GM12878 (cell line): Measurements from ENCODE around the gene STAG1. TPM values are rescaled to one million over a fixed set of nuclear protein-coding genes. Genes with fewer than 3 reads are reported as not detected.

Source experiments
- ATAC-seq: fragments of 200-7000 bp; cut with Tn5 transposase; 3 replicates; pipeline ENCODE4 v1.9.1; 2020; ENCODE audit warnings: mild to moderate bottlenecking, moderate library complexity
- BruUV-seq: library from RNA; stranded (reverse); fragments of 400-500 nt; replicated peaks from 2 replicates; lab custom pipeline; 2021; lab: Mats Ljungman, UMichigan
- CTCF ChIA-PET: fragments of 300-600 bp; sonication (Branson Sonifier 250); formaldehyde crosslinking; extraction: SDS; loops from one replicate; lab custom pipeline; 2021; ENCODE audit warnings: inconsistent platforms; lab: Yijun Ruan, JAX
- POLR2A ChIA-PET: fragments of 350-600 bp; formaldehyde crosslinking; extraction: SDS; loops from one replicate; lab custom pipeline; 2021; ENCODE audit warnings: inconsistent platforms; lab: Charles Lee
- RAD21 ChIA-PET: fragments of 300-600 bp; sonication (Branson Sonifier 250); formaldehyde crosslinking; loops from one replicate; lab custom pipeline; 2023; ENCODE audit warnings: antibody characterized with exemption; ENCODE audit not compliant: unreplicated experiment; lab: Charles Lee
- SMC1A ChIA-PET: fragments of 300-600 bp; sonication (Branson Sonifier 250); formaldehyde crosslinking; loops from one replicate; lab custom pipeline; 2023; ENCODE audit not compliant: unreplicated experiment, uncharacterized antibody; lab: Charles Lee
- DNase-seq: peaks from one replicate; pipeline ENCODE4 v3.0.0-alpha.2; 2011; ENCODE audit warnings: low read depth, low spot score
- FAIRE-seq: peaks from 3 replicates; lab custom pipeline; 2011; peaks lifted over from hg19 to GRCh38; lab: Jason Lieb, UNC
- H2AFZ ChIP-seq: 2 replicates; pipeline ENCODE4 v1.6.0; 2011; ENCODE audit warnings: low read depth, low read length, control low read depth; ENCODE audit not compliant: control insufficient read depth
- H3K27ac ChIP-seq: 2 replicates; pipeline ENCODE4 v1.5.1; 2011; ENCODE audit warnings: control low read depth; ENCODE audit not compliant: control insufficient read depth, insufficient read depth
- H3K27me3 ChIP-seq, 2 experiments: replicated peaks in 1 of 2; 2 replicates each; pipeline versions ENCODE4 v1.6.0 to v1.6.1; 2011; ENCODE audit warnings: low read length in 1 of 2; ENCODE audit not compliant: control insufficient read depth in 2 of 2, insufficient read depth in 2 of 2
- H3K36me3 ChIP-seq, 2 experiments: 2 replicates each; pipeline ENCODE4 v1.5.1; 2011; ENCODE audit warnings: low read length in 1 of 2; ENCODE audit not compliant: control insufficient read depth in 2 of 2, insufficient read depth in 2 of 2
- H3K4me1 ChIP-seq: 2 replicates; pipeline ENCODE4 v1.6.1; 2011; ENCODE audit warnings: mild to moderate bottlenecking, low read length, moderate library complexity, mixed read lengths; ENCODE audit not compliant: control insufficient read depth, insufficient read depth
- H3K4me2 ChIP-seq: 2 replicates; pipeline ENCODE4 v1.6.0; 2011; ENCODE audit warnings: control low read depth; ENCODE audit not compliant: control insufficient read depth, insufficient read depth
- H3K4me3 ChIP-seq: fragments of 200-600 bp; sonication (generic); 2 replicates; pipeline ENCODE4 v1.5.1; 2016
- H3K79me2 ChIP-seq: 2 replicates; pipeline ENCODE4 v1.6.0; 2011; ENCODE audit warnings: low read length; ENCODE audit not compliant: control insufficient read depth, insufficient read depth
- H3K9ac ChIP-seq: 2 replicates; pipeline ENCODE4 v1.8.0; 2011; ENCODE audit warnings: low read length, control low read depth, mixed read lengths; ENCODE audit not compliant: control insufficient read depth, insufficient read depth
- H3K9me3 ChIP-seq: replicated peaks from 3 replicates; pipeline ENCODE4 v1.5.1; 2011; ENCODE audit warnings: mild to moderate bottlenecking, low read length; ENCODE audit not compliant: control insufficient read depth, insufficient read depth
- H4K20me1 ChIP-seq: 2 replicates; pipeline ENCODE4 v1.6.0; 2011; ENCODE audit not compliant: control insufficient read depth, insufficient read depth
- BHLHE40 ChIP-seq, 2 experiments: fragments of 450-650 bp in 1 of 2; IDR thresholded peaks; 2 replicates each; pipeline ENCODE4 v1.6.1; 2011 to 2017; ENCODE audit warnings: low read depth in 2 of 2, borderline replicate concordance in 1 of 2, improper control_type of control experiment in 1 of 2, low read length in 1 of 2, mild to moderate bottlenecking in 1 of 2
- CEBPB ChIP-seq, 2 experiments: fragments of 150-350 bp in 1 of 2; IDR thresholded peaks; 2 replicates each; pipeline ENCODE4 v1.6.1; 2012 to 2014; ENCODE audit warnings: low read depth in 2 of 2, low read length in 2 of 2, borderline replicate concordance in 1 of 2, inconsistent platforms in 1 of 2
- CHD1 ChIP-seq: IDR thresholded peaks from 2 replicates; pipeline ENCODE4 v1.6.1; 2012; ENCODE audit warnings: low read depth, low read length, improper control_type of control experiment
- FOXM1 ChIP-seq: IDR thresholded peaks from 2 replicates; pipeline ENCODE4 v1.6.1; 2012; ENCODE audit warnings: low read depth, mild to moderate bottlenecking, inconsistent platforms, low read length, moderate library complexity
- NFXL1 ChIP-seq: fragments of 450-650 bp; IDR thresholded peaks from 2 replicates; pipeline ENCODE4 v1.6.1; 2017; ENCODE audit warnings: antibody characterized with exemption, mild to moderate bottlenecking, borderline replicate concordance
- POU2F2 ChIP-seq: IDR thresholded peaks from 3 replicates; pipeline ENCODE4 v1.6.1; 2011; ENCODE audit warnings: low read depth, mild to moderate bottlenecking, low read length, borderline replicate concordance
- RB1 ChIP-seq: fragments of 450-650 bp; formaldehyde crosslinking; IDR thresholded peaks from 2 replicates; pipeline ENCODE4 v1.6.1; 2017; ENCODE audit warnings: mild to moderate bottlenecking, borderline replicate concordance
- SP1 ChIP-seq: IDR thresholded peaks from one replicate; pipeline ENCODE4 v1.6.1; 2011; ENCODE audit warnings: low read depth, low read length
- SPI1 ChIP-seq: IDR thresholded peaks from 2 replicates; pipeline ENCODE4 v1.6.1; 2011; ENCODE audit warnings: low read depth, mild to moderate bottlenecking, low read length, moderate library complexity, borderline replicate concordance; ENCODE audit not compliant: insufficient read depth
- TCF12 ChIP-seq: IDR thresholded peaks from 2 replicates; pipeline ENCODE4 v1.6.1; 2011; ENCODE audit warnings: low read depth, mild to moderate bottlenecking, low read length
- WGBS: methylation state at CpG from one replicate; pipeline ENCODE4 v1.1.6; 2016; ENCODE audit warnings: low lambda C conversion rate; ENCODE audit not compliant: insufficient replicate concordance, insufficient coverage; ENCODE audit errors: missing lambda C conversion rate; 5-methylcytosine and 5-hydroxymethylcytosine counted together
- in situ Hi-C: fragments of 300-500 bp; cut with MboI; formaldehyde crosslinking; loops from 9 replicates; pipeline ENCODE4 v1.14.3; 2018; ENCODE audit warnings: mixed read lengths
- intact Hi-C: fragments of 100-400 bp; cut with micrococcal nuclease; formaldehyde crosslinking; loops from one replicate; pipeline ENCODE4 v1.14.2; 2022; ENCODE audit not compliant: unreplicated experiment
- polyA plus RNA-seq, 11 experiments: library from polyadenylated mRNA; depleted of rRNA in 4 of 11; unstranded in 6 of 11; stranded (reverse) in 5 of 11; fragments of >200 nt; fragmentation: Nextera tagmentation in 4 of 11; fragmentation: Illumina TruSeq in 1 of 11; extraction: Ambion mirVana in 4 of 11; extraction: Trizol in 1 of 11; gene quantifications; 1 replicate in 1 of 11; 2 replicates in 10 of 11; pipeline versions ENCODE4 v1.2.1 to v1.2.3, GENCODE V29; 2011 to 2016; ENCODE audit warnings: inconsistent platforms in 2 of 11, missing spikeins in 2 of 11, low read depth in 1 of 11
- total RNA-seq, 4 experiments: library from RNA; depleted of rRNA in 3 of 4; stranded (reverse); fragments of >200 nt in 3 of 4; fragmentation: Illumina TruSeq in 1 of 4; extraction: Trizol in 1 of 4; gene quantifications; 2 replicates each; pipeline versions ENCODE4 v1.2.1 to v1.2.3, GENCODE V29; 2013 to 2021
- TF ChIP-seq, protein P1 (sequence below): IDR thresholded peaks from 2 replicates; pipeline ENCODE4 v1.6.1; 2011; ENCODE audit warnings: low read depth, mild to moderate bottlenecking, low read length, moderate library complexity, borderline replicate concordance; ENCODE audit errors: extremely low read depth
- TF ChIP-seq, protein P2 (sequence below): fragments of 450-650 bp; IDR thresholded peaks from 2 replicates; pipeline ENCODE4 v1.6.1; 2016; ENCODE audit warnings: mild to moderate bottlenecking, moderate library complexity, borderline replicate concordance

Gene STAG1
- total and polyA plus RNA-seq, 10 of the 15 experiments (the other 5 are each of a cell fraction or from before 2014, with no cell fraction given): 4.4 to 30.1 (median 20.2) TPM

DNA sequence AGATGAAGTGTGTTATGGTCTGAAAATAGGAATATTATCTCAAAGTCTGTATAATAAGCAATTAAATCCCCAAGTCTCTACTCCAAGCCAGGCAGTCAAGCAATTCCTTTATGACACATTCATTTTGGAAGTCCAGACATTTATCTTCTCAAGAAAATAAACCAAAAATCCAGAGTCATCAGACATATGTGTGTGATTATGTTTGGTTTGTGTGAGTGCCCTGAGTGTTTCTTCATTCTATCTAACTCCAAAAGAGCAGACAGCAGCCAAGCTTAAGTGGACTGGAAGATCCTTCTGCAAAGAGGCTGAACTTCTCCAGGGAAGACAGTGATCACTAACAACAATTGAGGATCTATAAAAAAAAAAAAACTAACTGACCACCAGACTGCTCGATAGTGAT lies 239.8 kb downstream of the STAG1 start (continued):
- no peak for TF ChIP-seq FOXM1
- TF ChIP-seq POU2F2: no peak
- TF ChIP-seq, protein P1, sequence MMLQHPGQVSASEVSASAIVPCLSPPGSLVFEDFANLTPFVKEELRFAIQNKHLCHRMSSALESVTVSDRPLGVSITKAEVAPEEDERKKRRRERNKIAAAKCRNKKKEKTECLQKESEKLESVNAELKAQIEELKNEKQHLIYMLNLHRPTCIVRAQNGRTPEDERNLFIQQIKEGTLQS: no peak
- no peak for TF ChIP-seq RB1
- TF ChIP-seq CHD1: no peak
- TF ChIP-seq SPI1: no peak
- TF ChIP-seq TCF12: no peak

DNA sequence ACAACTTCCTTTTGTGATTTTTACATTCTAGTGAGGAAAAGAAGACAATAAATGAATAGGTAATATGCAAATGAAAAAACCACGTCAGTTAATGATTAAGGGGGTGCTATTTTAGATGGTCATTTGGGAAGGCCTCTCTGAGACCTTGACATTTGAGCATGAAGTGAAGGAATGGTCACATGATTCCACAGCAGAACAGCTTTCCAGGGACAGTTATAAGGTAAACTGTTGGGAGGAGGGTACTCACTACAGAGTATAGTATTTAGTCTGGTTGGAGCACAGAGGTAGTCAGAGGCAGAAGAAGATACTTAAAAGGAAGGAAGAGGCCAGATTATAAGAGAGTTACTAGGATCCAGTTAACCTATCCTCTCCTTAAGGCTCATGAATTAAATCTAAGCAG lies 246.5 kb downstream of the STAG1 start:
- Histone ChIP-seq H4K20me1 (no peaks in the 10 kb centered on the region), H3K4me1 (no peaks in the 10 kb centered on the region), H3K36me3 (no peaks in the 10 kb centered on the region; a peak in 2 of 4 replicates), H2AFZ (no peak overlapping the region), H3K27ac (no peak overlapping the region), H3K4me2 (no peak overlapping the region), H3K27me3 (no peaks in the 10 kb centered on the region), H3K9me3 (no peaks in the 10 kb centered on the region), H3K79me2 (no peaks in the 10 kb centered on the region), H3K4me3 (no peak overlapping the region), H3K9ac (no peak overlapping the region)
- FAIRE-seq (no peak), DNase-seq (no peak), ATAC-seq (no peak)
- ChIA-PET RAD21 (no interaction called here), POLR2A (no interaction called here), CTCF (no interaction called here), SMC1A (no interaction called here)
- BruUV-seq: no TSS peak
- TF ChIP-seq BHLHE40 (IDR thresholded peaks at IDR 0.05; ENCODE audit: borderline replicate concordance in 1 of 2, low read depth in 2 of 2, low read length in 1 of 2) (no peak), CEBPB (IDR thresholded peaks at IDR 0.05; ENCODE audit: borderline replicate concordance in 1 of 2, low read depth in 2 of 2, low read length in 2 of 2) (no peak), SP1 (no peak), NFXL1 (no peak)
- TF ChIP-seq, protein P2, sequence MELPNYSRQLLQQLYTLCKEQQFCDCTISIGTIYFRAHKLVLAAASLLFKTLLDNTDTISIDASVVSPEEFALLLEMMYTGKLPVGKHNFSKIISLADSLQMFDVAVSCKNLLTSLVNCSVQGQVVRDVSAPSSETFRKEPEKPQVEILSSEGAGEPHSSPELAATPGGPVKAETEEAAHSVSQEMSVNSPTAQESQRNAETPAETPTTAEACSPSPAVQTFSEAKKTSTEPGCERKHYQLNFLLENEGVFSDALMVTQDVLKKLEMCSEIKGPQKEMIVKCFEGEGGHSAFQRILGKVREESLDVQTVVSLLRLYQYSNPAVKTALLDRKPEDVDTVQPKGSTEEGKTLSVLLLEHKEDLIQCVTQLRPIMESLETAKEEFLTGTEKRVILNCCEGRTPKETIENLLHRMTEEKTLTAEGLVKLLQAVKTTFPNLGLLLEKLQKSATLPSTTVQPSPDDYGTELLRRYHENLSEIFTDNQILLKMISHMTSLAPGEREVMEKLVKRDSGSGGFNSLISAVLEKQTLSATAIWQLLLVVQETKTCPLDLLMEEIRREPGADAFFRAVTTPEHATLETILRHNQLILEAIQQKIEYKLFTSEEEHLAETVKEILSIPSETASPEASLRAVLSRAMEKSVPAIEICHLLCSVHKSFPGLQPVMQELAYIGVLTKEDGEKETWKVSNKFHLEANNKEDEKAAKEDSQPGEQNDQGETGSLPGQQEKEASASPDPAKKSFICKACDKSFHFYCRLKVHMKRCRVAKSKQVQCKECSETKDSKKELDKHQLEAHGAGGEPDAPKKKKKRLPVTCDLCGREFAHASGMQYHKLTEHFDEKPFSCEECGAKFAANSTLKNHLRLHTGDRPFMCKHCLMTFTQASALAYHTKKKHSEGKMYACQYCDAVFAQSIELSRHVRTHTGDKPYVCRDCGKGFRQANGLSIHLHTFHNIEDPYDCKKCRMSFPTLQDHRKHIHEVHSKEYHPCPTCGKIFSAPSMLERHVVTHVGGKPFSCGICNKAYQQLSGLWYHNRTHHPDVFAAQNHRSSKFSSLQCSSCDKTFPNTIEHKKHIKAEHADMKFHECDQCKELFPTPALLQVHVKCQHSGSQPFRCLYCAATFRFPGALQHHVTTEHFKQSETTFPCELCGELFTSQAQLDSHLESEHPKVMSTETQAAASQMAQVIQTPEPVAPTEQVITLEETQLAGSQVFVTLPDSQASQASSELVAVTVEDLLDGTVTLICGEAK: no peak
- intact Hi-C loops (no loop called here), in situ Hi-C loops (no loop called here)
- 100% methylated on average over 1 of the region's 1 CpG for WGBS
